SKM-1 (cell line): ENCODE measurements around the gene MRPL33.

Experiments used
- DNase-seq: peaks from one replicate; lab custom pipeline; 2025; ENCODE audit not compliant: unreplicated experiment; lab: John Stamatoyannopoulos, UW

Gene MRPL33

GRCh38 chr2:27776097-27776496, 4.6 kb downstream of the MRPL33 start:
- DNase-seq, result no peak

- no peak for DNase-seq
Measured at GRCh38 chr2:27776696-27777095, 5.2 kb downstream of the MRPL33 start.

GRCh38 chr2:27779417-27780055, 8.0 kb downstream of the MRPL33 start:
- DNase-seq, result no peak

- DNase-seq, result no peak
Measured at GRCh38 chr2:27781496-27781895, 10.0 kb downstream of the MRPL33 start.

- DNase-seq, result no peak
Measured at GRCh38 chr2:27782701-27783100, 11.2 kb downstream of the MRPL33 start.

- DNase-seq, result no peak
Measured at GRCh38 chr2:27790796-27791195, 19.3 kb downstream of the MRPL33 start.

GRCh38 chr2:27792759-27793158, 21.2 kb downstream of the MRPL33 start:
- DNase-seq, result no peak

- no peak for DNase-seq
Measured at GRCh38 chr2:27795093-27795834, 23.7 kb downstream of the MRPL33 start.

- no peak for DNase-seq
Measured at GRCh38 chr2:27795868-27796277, 24.4 kb downstream of the MRPL33 start.

GRCh38 chr2:27796791-27797765, 25.6 kb downstream of the MRPL33 start:
- DNase-seq, result peak; percentile 35

- DNase-seq, result no peak
Measured at GRCh38 chr2:27797841-27798240, 26.3 kb downstream of the MRPL33 start.

- no peak for DNase-seq
Measured at GRCh38 chr2:27798486-27798885, 27.0 kb downstream of the MRPL33 start.

GRCh38 chr2:27798948-27799645, 27.6 kb downstream of the MRPL33 start:
- no peak for DNase-seq

- DNase-seq, result no peak
Measured at GRCh38 chr2:27799646-27800010, 28.1 kb downstream of the MRPL33 start.

- DNase-seq, result no peak
Measured at GRCh38 chr2:27800856-27801255, 29.3 kb downstream of the MRPL33 start.

- no peak for DNase-seq
Measured at GRCh38 chr2:27802547-27802946, 31.0 kb downstream of the MRPL33 start.

GRCh38 chr2:27803046-27803445, 31.5 kb downstream of the MRPL33 start:
- DNase-seq, result no peak

GRCh38 chr2:27804146-27804545, 32.6 kb downstream of the MRPL33 start:
- DNase-seq, result peak; percentile 56

- no peak for DNase-seq
Measured at GRCh38 chr2:27805180-27805579, 33.7 kb downstream of the MRPL33 start.

GRCh38 chr2:27806311-27807059, 35.0 kb downstream of the MRPL33 start:
- DNase-seq, result no peak
